Mammary epithelial cell (primary cell): ENCODE data around the gene FAM83C.

Experiments
- CTCF ChIP-seq, 2 donors: IDR thresholded peaks in 1 of 2; conservative IDR thresholded peaks in 1 of 2; 2 replicates each; pipeline ENCODE4 v1.5.1; 2011 to 2012; ENCODE audit warnings: inconsistent platforms in 2 of 2, low read length in 2 of 2, mild to moderate bottlenecking in 2 of 2, control low read depth in 1 of 2, low read depth in 1 of 2; ENCODE audit not compliant: insufficient read depth in 1 of 2; ENCODE audit errors: extremely low read depth in 1 of 2
- EZH2 ChIP-seq: IDR thresholded peaks from 2 replicates; pipeline ENCODE4 v1.6.1; 2012; ENCODE audit warnings: low read length, inconsistent platforms, borderline replicate concordance

GRCh38 chr20:35253010-35253409 lies 39.2 kb downstream of the FAM83C start:
- no peak for TF ChIP-seq EZH2
- no peak for TF ChIP-seq CTCF (conservative IDR thresholded peaks at IDR 0.05 in 1 of 2, IDR thresholded peaks at IDR 0.05 in 1 of 2; ENCODE audit: extremely low read depth in 1 of 2, insufficient read depth in 1 of 2, low read depth in 1 of 2, low read length in 2 of 2)
